Activated T-cell treated with anti-CD3 and anti-CD28 coated beads, Interleukin-2, amount 50 U/mL, for 4 hours (primary cell): ENCODE data around the gene INHBB. TPM values are rescaled to one million over a fixed set of nuclear protein-coding genes. Genes with fewer than 3 reads are reported as not detected.

ENCODE experiments used
- ATAC-seq, 2 donors: fragments of 200-7000 bp; cut with Tn5 transposase; one replicate each; pipeline ENCODE4 v1.10.0; 2021
- DNase-seq: peaks from one replicate; pipeline ENCODE4 v3.0.0-alpha.2; 2020
- H3K27me3 Mint-ChIP-seq: one replicate; pipeline ENCODE4 v1.8.0; 2021; ENCODE audit warnings: low read depth, mixed read lengths
- H3K36me3 Mint-ChIP-seq: one replicate; pipeline ENCODE4 v1.8.0; 2022; ENCODE audit warnings: mixed read lengths; ENCODE audit not compliant: insufficient read depth
- H3K4me1 Mint-ChIP-seq: one replicate; pipeline ENCODE4 v1.8.0; 2021; ENCODE audit warnings: low read depth, mixed read lengths
- H3K4me3 Mint-ChIP-seq: one replicate; pipeline ENCODE4 v1.8.0; 2021; ENCODE audit warnings: mild to moderate bottlenecking, moderate library complexity, mixed read lengths
- H3K9me3 Mint-ChIP-seq: one replicate; pipeline ENCODE4 v1.8.0; 2021; ENCODE audit warnings: mixed read lengths
- total RNA-seq, 3 donors: library from RNA; stranded (reverse); gene quantifications; one replicate each; pipeline ENCODE4 v1.2.1, GENCODE V29; 2021

The INHBB gene
- total RNA-seq, 3 donors from 2014 or later, result 0.11 to 0.16 TPM; not detected in 1

- Mint-ChIP-seq H3K4me3 (no peak overlapping the region), H3K9me3 (no peaks in the 10 kb centered on the region), H3K27me3 (peaks cover 3% of the 10 kb centered on the region), H3K4me1 (no peaks in the 10 kb centered on the region), H3K36me3 (no peaks in the 10 kb centered on the region)
- ATAC-seq (no peak), DNase-seq (no peak)
Observed at GRCh38 chr2:120368086-120368485, 22.1 kb downstream of the INHBB start.

GRCh38 chr2:120369250-120369649 is 23.3 kb downstream of the INHBB start:
- Mint-ChIP-seq H3K27me3 (peaks cover 3% of the 10 kb centered on the region), H3K4me1 (no peaks in the 10 kb centered on the region), H3K9me3 (no peaks in the 10 kb centered on the region), H3K4me3 (no peak overlapping the region), H3K36me3 (no peaks in the 10 kb centered on the region)
- no peak for ATAC-seq
- no peak for DNase-seq

GRCh38 chr2:120371969-120372625 is 26.2 kb downstream of the INHBB start:
- Mint-ChIP-seq H3K4me3 (no peak overlapping the region), H3K4me1 (no peaks in the 10 kb centered on the region), H3K9me3 (no peaks in the 10 kb centered on the region), H3K27me3 (no peaks in the 10 kb centered on the region), H3K36me3 (no peaks in the 10 kb centered on the region)
- DNase-seq (no peak), ATAC-seq (no peak)

GRCh38 chr2:120372816-120373215 is 26.9 kb downstream of the INHBB start:
- ATAC-seq, result no peak
- Mint-ChIP-seq H3K9me3 (no peaks in the 10 kb centered on the region), H3K4me1 (no peaks in the 10 kb centered on the region), H3K27me3 (no peaks in the 10 kb centered on the region), H3K36me3 (no peaks in the 10 kb centered on the region), H3K4me3 (no peak overlapping the region)
- DNase-seq, result no peak

GRCh38 chr2:120373424-120373823 is 27.5 kb downstream of the INHBB start:
- no peaks in the 10 kb centered on the region for H3K36me3 Mint-ChIP-seq
- H3K4me3 Mint-ChIP-seq, result no peak overlapping the region
- H3K27me3 Mint-ChIP-seq, result peaks cover 3% of the 10 kb centered on the region
- DNase-seq, result no peak
- no peaks in the 10 kb centered on the region for H3K4me1 Mint-ChIP-seq
- no peak for ATAC-seq
- H3K9me3 Mint-ChIP-seq, result no peaks in the 10 kb centered on the region

GRCh38 chr2:120374821-120375220 is 28.9 kb downstream of the INHBB start:
- no peaks in the 10 kb centered on the region for H3K4me1 Mint-ChIP-seq
- peaks cover 4% of the 10 kb centered on the region for H3K27me3 Mint-ChIP-seq
- DNase-seq (no peak), ATAC-seq (no peak)
- no peaks in the 10 kb centered on the region for H3K9me3 Mint-ChIP-seq
- no peaks in the 10 kb centered on the region for H3K36me3 Mint-ChIP-seq
- H3K4me3 Mint-ChIP-seq, result no peak overlapping the region

GRCh38 chr2:120375251-120376020 is 29.5 kb downstream of the INHBB start:
- DNase-seq, result no peak
- H3K9me3 Mint-ChIP-seq, result no peaks in the 10 kb centered on the region
- H3K4me3 Mint-ChIP-seq, result no peak overlapping the region
- no peak for ATAC-seq
- H3K27me3 Mint-ChIP-seq, result peaks cover 4% of the 10 kb centered on the region
- no peaks in the 10 kb centered on the region for H3K36me3 Mint-ChIP-seq
- no peaks in the 10 kb centered on the region for H3K4me1 Mint-ChIP-seq

- no peak overlapping the region for H3K4me3 Mint-ChIP-seq
- ATAC-seq (no peak), DNase-seq (no peak)
- H3K4me1 Mint-ChIP-seq, result no peaks in the 10 kb centered on the region
- no peaks in the 10 kb centered on the region for H3K9me3 Mint-ChIP-seq
- H3K36me3 Mint-ChIP-seq, result no peaks in the 10 kb centered on the region
- peaks cover 4% of the 10 kb centered on the region for H3K27me3 Mint-ChIP-seq
Observed at GRCh38 chr2:120376101-120376500, 30.2 kb downstream of the INHBB start.

GRCh38 chr2:120376679-120377640 is 31.0 kb downstream of the INHBB start:
- Mint-ChIP-seq H3K9me3 (no peaks in the 10 kb centered on the region), H3K27me3 (peaks cover 4% of the 10 kb centered on the region), H3K36me3 (no peaks in the 10 kb centered on the region), H3K4me3 (no peak overlapping the region), H3K4me1 (no peaks in the 10 kb centered on the region)
- DNase-seq, result no peak
- no peak for ATAC-seq

- ATAC-seq (no peak), DNase-seq (no peak)
- H3K4me1 Mint-ChIP-seq, result no peaks in the 10 kb centered on the region
- peaks cover 4% of the 10 kb centered on the region for H3K27me3 Mint-ChIP-seq
- no peaks in the 10 kb centered on the region for H3K9me3 Mint-ChIP-seq
- H3K36me3 Mint-ChIP-seq, result no peaks in the 10 kb centered on the region
- no peak overlapping the region for H3K4me3 Mint-ChIP-seq
Observed at GRCh38 chr2:120378605-120379004, 32.7 kb downstream of the INHBB start.

GRCh38 chr2:120379916-120380893 is 34.3 kb downstream of the INHBB start:
- H3K9me3 Mint-ChIP-seq, result no peaks in the 10 kb centered on the region
- ATAC-seq, result no peak
- H3K4me3 Mint-ChIP-seq, result no peak overlapping the region
- DNase-seq, result no peak
- no peaks in the 10 kb centered on the region for H3K4me1 Mint-ChIP-seq
- H3K27me3 Mint-ChIP-seq, result peaks cover 4% of the 10 kb centered on the region
- H3K36me3 Mint-ChIP-seq, result no peaks in the 10 kb centered on the region

GRCh38 chr2:120381192-120381591 is 35.3 kb downstream of the INHBB start:
- H3K9me3 Mint-ChIP-seq, result no peaks in the 10 kb centered on the region
- no peaks in the 10 kb centered on the region for H3K4me1 Mint-ChIP-seq
- peaks cover 4% of the 10 kb centered on the region for H3K27me3 Mint-ChIP-seq
- H3K4me3 Mint-ChIP-seq, result no peak overlapping the region
- DNase-seq (no peak), ATAC-seq (no peak)
- H3K36me3 Mint-ChIP-seq, result no peaks in the 10 kb centered on the region

- Mint-ChIP-seq H3K36me3 (no peaks in the 10 kb centered on the region), H3K27me3 (peaks cover 4% of the 10 kb centered on the region), H3K4me1 (no peaks in the 10 kb centered on the region), H3K9me3 (no peaks in the 10 kb centered on the region), H3K4me3 (no peak overlapping the region)
- no peak for DNase-seq
- no peak for ATAC-seq
Observed at GRCh38 chr2:120381661-120382060, 35.7 kb downstream of the INHBB start.
